Fibroblast of mammary gland (primary cell): ENCODE data around the gene PLEKHG4.
A peak's percentile ranks its signal among the peaks of the same experiment; 100 is the strongest.

Source experiments
- DNase-seq: peaks from one replicate; pipeline ENCODE4 v3.0.0-alpha.2; 2010; ENCODE audit warnings: low read depth
- H3K4me3 ChIP-seq: 2 replicates; pipeline ENCODE4 v1.5.1; 2011; ENCODE audit warnings: low read depth, mild to moderate bottlenecking, low read length, moderate library complexity; ENCODE audit not compliant: control insufficient read depth
- CTCF ChIP-seq: conservative IDR thresholded peaks from 2 replicates; pipeline ENCODE4 v1.5.1; 2011; ENCODE audit warnings: low read depth, low read length, inconsistent platforms; ENCODE audit not compliant: control insufficient read depth, insufficient read depth

Gene PLEKHG4

GRCh38 chr16:67279296-67280089 lies at the start of gene PLEKHG4:
Gene PLEKHG4 (plus strand): TSS chr16:67279532. CDS start chr16:67280045, 513 bp downstream.
- peak; percentile 32 for TF ChIP-seq CTCF
- peak; percentile 74 for DNase-seq
- H3K4me3 ChIP-seq, result peak within 1 kb of the TSS; percentile 78

- no peak for DNase-seq
- TF ChIP-seq CTCF, result no peak
- no peak overlapping the region for H3K4me3 ChIP-seq
These were observed 49.2 kb upstream of the PLEKHG4 start for GRCh38 chr16:67229906-67230808.

- no peak for TF ChIP-seq CTCF
- DNase-seq, result no peak
- H3K4me3 ChIP-seq, result no peak overlapping the region
These were observed 48.3 kb upstream of the PLEKHG4 start for GRCh38 chr16:67230809-67231660.

- no peak for DNase-seq
- no peak for TF ChIP-seq CTCF
- no peak overlapping the region for H3K4me3 ChIP-seq
These were observed 45.7 kb upstream of the PLEKHG4 start for GRCh38 chr16:67233596-67233995.

- no peak for DNase-seq
- H3K4me3 ChIP-seq, result no peak overlapping the region
- no peak for TF ChIP-seq CTCF
These were observed 45.1 kb upstream of the PLEKHG4 start for GRCh38 chr16:67234180-67234597.

GRCh38 chr16:67235816-67236562 lies 43.3 kb upstream of the PLEKHG4 start:
- DNase-seq, result no peak
- no peak overlapping the region for H3K4me3 ChIP-seq
- no peak for TF ChIP-seq CTCF
